ENCODE results near the gene NKX2-8. TPM values are rescaled to one million over a fixed set of nuclear protein-coding genes. Genes with fewer than 3 reads are reported as not detected.
"Not testable (repeated sequence)": the region's sequence is repeated elsewhere in the genome, so short reads cannot be mapped to it uniquely, and the experiment has no call there.

The NKX2-8 gene
- total RNA-seq, 1 donor from 2014 or later, result not detected

DNA sequence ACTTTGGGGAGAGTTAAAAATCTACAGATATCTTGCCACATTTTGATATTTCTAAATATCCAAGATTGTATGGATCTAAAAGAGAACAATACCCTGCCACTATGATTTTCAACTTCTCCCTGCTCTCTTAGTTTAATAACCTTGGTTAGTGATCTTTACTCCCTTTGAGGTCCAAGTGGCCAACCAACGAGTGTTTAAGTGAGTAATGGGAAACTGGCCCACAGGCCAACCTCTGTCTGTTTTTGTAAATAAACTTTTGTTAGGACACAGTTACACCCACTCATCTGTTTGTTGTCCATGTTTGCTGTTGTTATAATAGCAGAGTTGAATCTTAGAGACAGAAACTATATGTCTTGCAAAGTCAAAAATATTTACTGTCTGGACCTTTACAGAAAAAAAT is 31.5 kb downstream of the NKX2-8 start:
- no peaks in the 10 kb centered on the region for H3K4me1 ChIP-seq
- no peaks in the 10 kb centered on the region for H3K36me3 ChIP-seq
- no peaks in the 10 kb centered on the region for H3K27me3 ChIP-seq
- H3K27ac ChIP-seq, result no peak overlapping the region
- intact Hi-C loops (cut with DNase I), result no loop called here
- no peak overlapping the region for H3K4me3 ChIP-seq
- TF ChIP-seq, protein P1, sequence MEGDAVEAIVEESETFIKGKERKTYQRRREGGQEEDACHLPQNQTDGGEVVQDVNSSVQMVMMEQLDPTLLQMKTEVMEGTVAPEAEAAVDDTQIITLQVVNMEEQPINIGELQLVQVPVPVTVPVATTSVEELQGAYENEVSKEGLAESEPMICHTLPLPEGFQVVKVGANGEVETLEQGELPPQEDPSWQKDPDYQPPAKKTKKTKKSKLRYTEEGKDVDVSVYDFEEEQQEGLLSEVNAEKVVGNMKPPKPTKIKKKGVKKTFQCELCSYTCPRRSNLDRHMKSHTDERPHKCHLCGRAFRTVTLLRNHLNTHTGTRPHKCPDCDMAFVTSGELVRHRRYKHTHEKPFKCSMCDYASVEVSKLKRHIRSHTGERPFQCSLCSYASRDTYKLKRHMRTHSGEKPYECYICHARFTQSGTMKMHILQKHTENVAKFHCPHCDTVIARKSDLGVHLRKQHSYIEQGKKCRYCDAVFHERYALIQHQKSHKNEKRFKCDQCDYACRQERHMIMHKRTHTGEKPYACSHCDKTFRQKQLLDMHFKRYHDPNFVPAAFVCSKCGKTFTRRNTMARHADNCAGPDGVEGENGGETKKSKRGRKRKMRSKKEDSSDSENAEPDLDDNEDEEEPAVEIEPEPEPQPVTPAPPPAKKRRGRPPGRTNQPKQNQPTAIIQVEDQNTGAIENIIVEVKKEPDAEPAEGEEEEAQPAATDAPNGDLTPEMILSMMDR (IDR thresholded peaks at IDR 0.05), result no peak
- TF ChIP-seq POLR2A (IDR thresholded peaks at IDR 0.05) (no peak), POLR2AphosphoS5 (IDR thresholded peaks at IDR 0.05; ENCODE audit: insufficient read depth in 1 of 2, low read depth in 1 of 2) (no peak)
- H3K9me3 ChIP-seq, result no peaks in the 10 kb centered on the region
- DNase-seq (ENCODE audit: extremely low spot score in 2 of 2), result no peak

DNA sequence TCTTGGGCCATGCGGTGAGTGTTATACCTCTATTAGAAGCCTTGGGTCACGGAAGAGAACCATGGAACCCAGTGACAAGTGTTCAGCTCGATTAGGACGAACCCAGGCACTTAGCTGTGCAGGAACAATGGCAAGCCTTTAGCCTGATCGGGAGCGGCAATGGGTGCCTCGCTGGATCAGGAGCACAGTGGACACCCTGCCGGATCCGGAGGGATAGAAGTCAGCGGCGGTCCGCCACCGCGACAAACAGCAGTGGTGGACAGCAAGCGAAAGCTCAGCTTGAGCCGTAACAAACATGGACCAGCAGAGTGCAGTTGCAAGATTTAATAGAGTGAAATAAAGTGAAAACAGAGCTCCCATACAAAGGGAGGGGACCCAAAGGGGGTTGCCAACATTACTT is 38.1 kb downstream of the NKX2-8 start:
- H3K27ac ChIP-seq; intact Hi-C loops (cut with DNase I); H3K4me3 ChIP-seq; H3K27me3 ChIP-seq; DNase-seq (ENCODE audit: extremely low spot score in 2 of 2); H3K36me3 ChIP-seq; H3K4me1 ChIP-seq; H3K9me3 ChIP-seq: not testable (repeated sequence)

DNA sequence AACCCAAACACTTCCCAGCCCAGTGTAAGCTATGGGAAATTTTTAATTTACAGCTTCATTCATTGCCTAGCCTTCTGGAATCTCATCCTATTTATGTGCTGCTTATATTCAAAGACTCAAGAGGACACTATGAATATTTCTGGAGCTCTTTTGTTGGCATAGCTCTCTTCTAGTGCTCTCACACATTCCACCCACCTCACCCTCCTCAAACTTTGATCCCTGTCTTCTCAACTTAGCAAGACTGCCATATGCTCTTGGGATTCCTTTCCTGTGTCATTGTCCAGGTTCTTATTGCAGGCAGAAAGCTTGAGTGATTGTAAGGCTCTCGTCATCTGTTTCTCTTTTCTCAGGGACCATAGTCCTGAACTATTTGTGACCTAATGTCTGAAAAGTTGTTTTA is 44.4 kb downstream of the NKX2-8 start:
- Histone ChIP-seq H3K27me3 (no peaks in the 10 kb centered on the region), H3K36me3 (no peaks in the 10 kb centered on the region), H3K9me3 (no peaks in the 10 kb centered on the region), H3K4me1 (no peaks in the 10 kb centered on the region), H3K27ac (no peak overlapping the region), H3K4me3 (no peak overlapping the region)
- DNase-seq (ENCODE audit: extremely low spot score in 2 of 2), result no peak
- TF ChIP-seq, protein P1 (IDR thresholded peaks at IDR 0.05), result no peak
- TF ChIP-seq POLR2AphosphoS5 (IDR thresholded peaks at IDR 0.05; ENCODE audit: insufficient read depth in 1 of 2, low read depth in 1 of 2) (no peak), POLR2A (IDR thresholded peaks at IDR 0.05) (no peak)
- intact Hi-C loops (cut with DNase I), result no loop called here

Other genes with a start within 250 kb of the NKX2-8 start
- not detected for gene NKX2-1, start 62.4 kb downstream of the NKX2-8 start, total RNA-seq
- gene PAX9, start 79.2 kb upstream of the NKX2-8 start, total RNA-seq, result 1.5 TPM

Data from vagina (tissue), 2 donors.